Gastroesophageal sphincter (tissue), 4 donors: ENCODE data around the gene WNT7A. TPM values are rescaled to one million over a fixed set of nuclear protein-coding genes. Genes with fewer than 3 reads are reported as not detected.

ENCODE experiments used
- ATAC-seq: fragments of 150-250 bp; one replicate; pipeline ENCODE4 v1.9.1; 2016; ENCODE audit warnings: mild to moderate bottlenecking, moderate library complexity
- H3K27ac ChIP-seq, 4 donors: fragments of 200-600 bp; sonication (generic) in 3 of 4; 1 replicate in 3 of 4; 2 replicates in 1 of 4; pipeline ENCODE4 v1.5.1; 2016 to 2019
- H3K27me3 ChIP-seq: fragments of 200-600 bp; sonication (generic); one replicate; pipeline ENCODE4 v1.5.1; 2019
- H3K36me3 ChIP-seq, 2 donors: fragments of 200-600 bp; sonication (generic); one replicate each; pipeline ENCODE4 v1.5.1; 2019; ENCODE audit warnings: control low read depth in 1 of 2
- H3K4me1 ChIP-seq, 3 donors: fragments of 200-600 bp; sonication (generic); 1 replicate in 2 of 3; 2 replicates in 1 of 3; pipeline ENCODE4 v1.5.1; 2016 to 2019; ENCODE audit warnings: control low read depth in 2 of 3
- H3K4me3 ChIP-seq, 2 donors: fragments of 200-600 bp; sonication (generic); one replicate each; pipeline ENCODE4 v1.5.1; 2019; ENCODE audit warnings: mild to moderate bottlenecking in 1 of 2, moderate library complexity in 1 of 2
- H3K9me3 ChIP-seq, 3 donors: fragments of 200-600 bp; sonication (generic); one replicate each; pipeline ENCODE4 v1.5.1; 2017 to 2019; ENCODE audit warnings: control low read depth in 2 of 3
- EP300 ChIP-seq: sonication (generic); formaldehyde crosslinking; IDR thresholded peaks from one replicate; pipeline ENCODE4 v1.6.1; 2017; ENCODE audit warnings: antibody characterized with exemption, mild to moderate bottlenecking
- POLR2A ChIP-seq, 2 donors: fragments of 450-650 bp; IDR thresholded peaks; one replicate each; pipeline ENCODE4 v1.6.1; 2017; ENCODE audit warnings: antibody characterized with exemption in 2 of 2, mild to moderate bottlenecking in 2 of 2, moderate library complexity in 1 of 2
- POLR2AphosphoS5 ChIP-seq: sonication (generic); formaldehyde crosslinking; IDR thresholded peaks from one replicate; pipeline ENCODE4 v1.6.1; 2017; ENCODE audit warnings: antibody characterized with exemption
- WGBS, 2 donors: methylation state at CpG; one replicate each; pipeline ENCODE4 v1.1.5; 2018; ENCODE audit warnings: low coverage in 1 of 2; 5-methylcytosine and 5-hydroxymethylcytosine counted together
- total RNA-seq, 4 donors: library from RNA; depleted of rRNA; stranded (reverse); fragments of >200 nt; gene quantifications; one replicate each; pipeline ENCODE4 v1.1.0, GENCODE V29; 2016
- TF ChIP-seq, protein P1 (sequence below), 4 experiments: fragments of 200-600 bp in 2 of 4; fragments of 450-650 bp in 2 of 4; sonication (generic) in 1 of 4; IDR thresholded peaks; one replicate each; pipeline ENCODE4 v1.5.1; 2017 to 2019; ENCODE audit warnings: antibody characterized with exemption in 4 of 4, mild to moderate bottlenecking in 2 of 4, moderate library complexity in 2 of 4

WNT7A gene
- total RNA-seq, 4 donors from 2014 or later = 0.13 to 0.77 TPM; not detected in 2

DNA sequence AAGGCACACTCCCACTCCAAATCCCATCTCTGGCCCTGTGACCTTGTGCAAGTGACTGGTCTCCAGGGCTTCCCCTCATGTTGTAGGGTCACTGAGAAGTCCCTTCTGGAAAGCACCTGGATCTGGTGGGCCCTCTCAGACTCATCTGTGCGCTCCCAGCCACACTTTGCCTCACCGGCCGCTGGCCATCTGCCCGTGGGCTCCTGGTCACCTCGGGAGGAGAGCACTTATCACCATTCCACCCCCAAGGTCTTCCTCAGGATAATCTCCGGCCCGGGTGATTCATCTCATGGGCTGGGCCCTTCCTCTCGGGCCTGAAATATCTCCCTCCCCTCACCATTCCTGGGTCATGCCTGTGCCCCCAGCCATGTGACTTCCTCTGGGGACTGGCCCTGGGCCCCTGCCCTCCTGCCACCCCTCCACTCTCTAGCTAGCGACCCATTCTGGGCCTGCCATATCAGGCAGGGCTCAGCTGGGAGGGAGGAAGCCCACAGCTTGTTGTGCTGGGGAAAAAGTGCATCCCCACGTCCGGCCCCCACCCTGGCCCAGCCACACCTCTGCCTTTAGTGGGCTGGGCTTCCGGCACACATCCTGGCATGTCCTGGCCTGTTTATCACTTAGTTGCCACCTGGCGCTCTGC, 10.6 kb upstream of the WNT7A start:
- H3K27ac ChIP-seq = no peak overlapping the region
- no peak overlapping the region for H3K4me3 ChIP-seq
- 62 to 63% methylated on average over 3 to 9 of the region's 13 CpGs for WGBS, 2 donors
- H3K4me1 ChIP-seq = peaks cover 0 to 8% (median 4%) of the 10 kb centered on the region in 3 donors
- no peaks in the 10 kb centered on the region for H3K36me3 ChIP-seq
- TF ChIP-seq POLR2A (IDR thresholded peaks at IDR 0.05) (no peak), POLR2AphosphoS5 (no peak), EP300 (no peak)
- TF ChIP-seq, protein P1, sequence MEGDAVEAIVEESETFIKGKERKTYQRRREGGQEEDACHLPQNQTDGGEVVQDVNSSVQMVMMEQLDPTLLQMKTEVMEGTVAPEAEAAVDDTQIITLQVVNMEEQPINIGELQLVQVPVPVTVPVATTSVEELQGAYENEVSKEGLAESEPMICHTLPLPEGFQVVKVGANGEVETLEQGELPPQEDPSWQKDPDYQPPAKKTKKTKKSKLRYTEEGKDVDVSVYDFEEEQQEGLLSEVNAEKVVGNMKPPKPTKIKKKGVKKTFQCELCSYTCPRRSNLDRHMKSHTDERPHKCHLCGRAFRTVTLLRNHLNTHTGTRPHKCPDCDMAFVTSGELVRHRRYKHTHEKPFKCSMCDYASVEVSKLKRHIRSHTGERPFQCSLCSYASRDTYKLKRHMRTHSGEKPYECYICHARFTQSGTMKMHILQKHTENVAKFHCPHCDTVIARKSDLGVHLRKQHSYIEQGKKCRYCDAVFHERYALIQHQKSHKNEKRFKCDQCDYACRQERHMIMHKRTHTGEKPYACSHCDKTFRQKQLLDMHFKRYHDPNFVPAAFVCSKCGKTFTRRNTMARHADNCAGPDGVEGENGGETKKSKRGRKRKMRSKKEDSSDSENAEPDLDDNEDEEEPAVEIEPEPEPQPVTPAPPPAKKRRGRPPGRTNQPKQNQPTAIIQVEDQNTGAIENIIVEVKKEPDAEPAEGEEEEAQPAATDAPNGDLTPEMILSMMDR (IDR thresholded peaks at IDR 0.05) = no peak
- no peak for ATAC-seq
- H3K27me3 ChIP-seq = peaks cover 16% of the 10 kb centered on the region
- no peaks in the 10 kb centered on the region for H3K9me3 ChIP-seq

DNA sequence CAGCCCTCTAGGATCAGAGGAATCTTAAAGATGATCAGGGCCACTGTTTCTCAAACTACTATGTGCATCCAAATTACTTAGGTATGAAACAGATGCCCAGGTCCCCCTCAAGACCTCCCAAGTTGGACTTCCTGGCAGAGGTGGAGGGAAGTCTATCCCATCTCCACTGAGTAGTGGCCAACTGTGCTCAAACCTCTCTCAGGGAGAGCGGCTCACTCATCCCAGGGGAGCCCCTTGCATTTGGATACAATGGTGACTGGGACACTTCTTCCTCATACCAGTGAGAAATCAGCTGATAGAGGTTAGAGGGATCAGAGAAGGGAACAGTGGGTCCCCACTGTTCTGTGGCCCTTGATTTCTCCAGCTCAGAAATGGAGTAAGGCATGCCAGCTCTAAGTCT, 8.7 kb upstream of the WNT7A start:
- no peaks in the 10 kb centered on the region for H3K4me1 ChIP-seq
- WGBS, 2 donors = no CpG with 5 or more reads among the region's 1 CpG
- no peak for TF ChIP-seq POLR2AphosphoS5
- TF ChIP-seq EP300 = no peak
- no peak for TF ChIP-seq POLR2A (IDR thresholded peaks at IDR 0.05)
- TF ChIP-seq, protein P1 (IDR thresholded peaks at IDR 0.05) = no peak
- H3K4me3 ChIP-seq = no peak overlapping the region
- no peak for ATAC-seq
- H3K27ac ChIP-seq = no peak overlapping the region
- peaks cover 31% of the 10 kb centered on the region for H3K27me3 ChIP-seq
- H3K36me3 ChIP-seq = no peaks in the 10 kb centered on the region
- no peaks in the 10 kb centered on the region for H3K9me3 ChIP-seq

DNA sequence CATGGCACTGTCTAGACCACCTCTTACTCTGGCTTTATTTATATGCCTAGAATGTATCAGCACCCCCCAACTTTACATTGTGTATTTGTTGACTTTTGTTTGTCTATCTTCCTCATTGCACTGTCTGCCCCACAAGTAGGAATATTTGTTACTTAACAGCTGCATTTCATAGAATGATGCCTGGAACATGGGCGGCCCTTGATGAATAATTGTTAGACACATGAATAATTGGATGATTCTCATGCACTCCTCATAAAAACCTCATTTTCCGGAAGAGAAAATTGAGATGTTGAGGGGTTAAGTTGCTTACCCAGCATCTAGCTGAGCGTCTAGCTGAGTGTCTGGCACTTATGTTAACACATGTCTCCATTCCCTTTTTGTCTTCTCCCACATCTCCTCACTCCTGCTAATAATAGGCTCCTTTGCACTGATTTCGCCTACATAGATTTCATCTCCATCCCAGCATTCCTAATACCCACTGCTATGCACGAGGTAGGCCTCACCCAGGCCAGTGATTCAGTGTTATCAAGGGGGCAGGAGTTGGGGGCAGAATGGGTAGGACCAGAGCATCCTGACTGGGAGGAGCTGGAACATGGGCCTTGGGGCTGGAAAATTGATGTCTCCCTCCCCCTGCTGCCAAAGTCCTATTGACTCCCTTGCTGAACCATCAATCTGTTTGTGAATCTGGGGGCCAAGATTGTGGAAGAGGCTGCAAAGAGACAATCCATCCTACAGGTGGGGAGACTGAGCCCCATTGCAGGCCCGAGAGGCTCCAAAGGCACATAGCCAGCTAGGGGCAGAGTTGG, 7.8 kb upstream of the WNT7A start:
- no peaks in the 10 kb centered on the region for H3K9me3 ChIP-seq
- peaks cover 40% of the 10 kb centered on the region for H3K27me3 ChIP-seq
- H3K4me1 ChIP-seq = no peaks in the 10 kb centered on the region
- 51 to 54% methylated on average over 4 to 5 of the region's 6 CpGs for WGBS, 2 donors
- H3K27ac ChIP-seq = no peak overlapping the region
- no peak for ATAC-seq
- no peaks in the 10 kb centered on the region for H3K36me3 ChIP-seq
- TF ChIP-seq POLR2A (IDR thresholded peaks at IDR 0.05) = no peak
- TF ChIP-seq POLR2AphosphoS5 = no peak
- TF ChIP-seq, protein P1 (IDR thresholded peaks at IDR 0.05) = no peak
- no peak for TF ChIP-seq EP300
- no peak overlapping the region for H3K4me3 ChIP-seq

DNA sequence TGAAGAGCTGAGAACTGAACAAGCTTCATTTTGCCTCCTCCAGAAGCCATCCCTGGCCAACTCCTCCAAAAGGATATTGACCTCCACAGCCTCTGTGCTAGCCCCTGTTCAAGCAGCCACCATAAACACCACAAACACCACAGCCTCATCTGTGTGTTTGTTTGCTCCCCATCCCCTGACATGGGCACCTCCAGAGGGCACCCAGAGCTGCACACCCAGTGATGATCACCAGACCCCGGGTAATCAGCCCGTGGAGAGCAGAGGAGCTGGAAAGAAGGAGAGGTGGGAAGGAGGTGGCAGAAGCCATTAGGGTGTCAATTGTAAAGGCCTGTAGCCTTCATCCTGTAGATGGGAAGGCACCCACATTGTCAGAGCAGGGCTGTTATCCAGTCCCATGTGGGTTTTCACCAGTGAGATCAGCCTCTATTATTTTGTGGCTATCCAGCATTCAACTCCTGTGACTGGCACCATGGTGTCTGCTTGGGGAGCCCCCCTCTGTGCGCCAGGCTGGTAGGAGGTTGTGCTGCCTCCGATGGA, 6.8 kb upstream of the WNT7A start:
- Histone ChIP-seq H3K9me3 (peaks cover 0 to 8% (median 0%) of the 10 kb centered on the region in 3 donors), H3K4me1 (no peaks in the 10 kb centered on the region), H3K27me3 (peaks cover 50% of the 10 kb centered on the region), H3K36me3 (no peaks in the 10 kb centered on the region), H3K4me3 (no peak overlapping the region), H3K27ac (no peak overlapping the region)
- WGBS, 2 donors = 50% methylated on average over 1 of the region's 4 CpGs; no CpG with 5 or more reads in 1 of the 2 donors
- ATAC-seq = no peak
- TF ChIP-seq POLR2A (IDR thresholded peaks at IDR 0.05) (no peak), EP300 (no peak), POLR2AphosphoS5 (no peak)
- TF ChIP-seq, protein P1 (IDR thresholded peaks at IDR 0.05) = no peak
